SK-N-SH treated with all-trans-retinoic acid at 6 μM for 48 hours (cell line): Measurements from ENCODE around the gene ZNF880.

ENCODE experiments used
- ATAC-seq: fragments of 200-7000 bp; cut with Tn5 transposase; 3 replicates; pipeline ENCODE4 v1.9.1; 2020; ENCODE audit warnings: mild to moderate bottlenecking, moderate library complexity
- ARNTL ChIP-seq: fragments of 450-650 bp; formaldehyde crosslinking; IDR thresholded peaks from 2 replicates; pipeline ENCODE4 v1.5.0; 2020; ENCODE audit warnings: low read depth, mild to moderate bottlenecking, moderate library complexity, borderline replicate concordance
- BACH2 ChIP-seq: fragments of 250-450 bp; sonication (Bioruptor Pico); IDR thresholded peaks from 2 replicates; pipeline ENCODE4 v1.9.0; 2021; ENCODE audit warnings: mild to moderate bottlenecking, borderline replicate concordance
- CSDC2 ChIP-seq: fragments of 250-450 bp; sonication (Bioruptor Pico); IDR thresholded peaks from 2 replicates; pipeline ENCODE4 v1.5.0; 2020; ENCODE audit warnings: mild to moderate bottlenecking, moderate library complexity
- CSRNP3 ChIP-seq: fragments of 250-450 bp; sonication (Bioruptor Pico); IDR thresholded peaks from 2 replicates; pipeline ENCODE4 v1.5.1; 2021; ENCODE audit warnings: mild to moderate bottlenecking, moderate library complexity
- ESRRG ChIP-seq: fragments of 250-450 bp; sonication (Bioruptor Pico); IDR thresholded peaks from 2 replicates; pipeline ENCODE4 v1.6.1; 2021; ENCODE audit warnings: mild to moderate bottlenecking
- GLIS3 ChIP-seq: fragments of 250-450 bp; sonication (Bioruptor Pico); IDR thresholded peaks from 2 replicates; pipeline ENCODE4 v1.5.0; 2020; ENCODE audit warnings: mild to moderate bottlenecking, moderate library complexity
- ISL1 ChIP-seq: fragments of 250-450 bp; sonication (Bioruptor Pico); IDR thresholded peaks from 2 replicates; pipeline ENCODE4 v2.1.2; 2022; ENCODE audit warnings: mild to moderate bottlenecking, moderate library complexity
- OSR1 ChIP-seq: fragments of 250-450 bp; sonication (Bioruptor Pico); IDR thresholded peaks from 2 replicates; pipeline ENCODE4 v1.8.0; 2022; ENCODE audit warnings: moderate library complexity, mild to moderate bottlenecking, inconsistent platforms
- PATZ1 ChIP-seq: fragments of 250-450 bp; sonication (Bioruptor Pico); IDR thresholded peaks from 2 replicates; pipeline ENCODE4 v1.8.0; 2020; ENCODE audit warnings: mild to moderate bottlenecking, moderate library complexity, borderline replicate concordance
- PPARA ChIP-seq: fragments of 250-450 bp; sonication (Bioruptor Pico); IDR thresholded peaks from 2 replicates; pipeline ENCODE4 v1.5.0; 2020; ENCODE audit warnings: mild to moderate bottlenecking, borderline replicate concordance
- RARB ChIP-seq: fragments of 250-450 bp; sonication (Bioruptor Pico); IDR thresholded peaks from 2 replicates; pipeline ENCODE4 v1.8.0; 2021; ENCODE audit warnings: mild to moderate bottlenecking, moderate library complexity
- SNAI2 ChIP-seq: fragments of 250-450 bp; sonication (Bioruptor Pico); IDR thresholded peaks from 2 replicates; pipeline ENCODE4 v1.5.0; 2020; ENCODE audit warnings: mild to moderate bottlenecking, moderate library complexity
- TCF4 ChIP-seq: fragments of 250-450 bp; sonication (Bioruptor Pico); IDR thresholded peaks from 2 replicates; pipeline ENCODE4 v1.8.0; 2021; ENCODE audit warnings: mild to moderate bottlenecking, moderate library complexity, borderline replicate concordance
- TOX ChIP-seq: fragments of 250-450 bp; sonication (Bioruptor Pico); IDR thresholded peaks from 2 replicates; pipeline ENCODE4 v1.8.0; 2021; ENCODE audit warnings: mild to moderate bottlenecking, moderate library complexity, borderline replicate concordance
- TSHZ2 ChIP-seq: fragments of 250-450 bp; sonication (Bioruptor Pico); IDR thresholded peaks from 2 replicates; pipeline ENCODE4 v1.5.0; 2020; ENCODE audit warnings: mild to moderate bottlenecking, moderate library complexity
- ZC3H10 ChIP-seq: fragments of 250-450 bp; sonication (Bioruptor Pico); IDR thresholded peaks from 2 replicates; pipeline ENCODE4 v1.5.1; 2021; ENCODE audit warnings: mild to moderate bottlenecking, moderate library complexity
- ZFP3 ChIP-seq: fragments of 250-450 bp; sonication (Bioruptor Pico); IDR thresholded peaks from 2 replicates; pipeline ENCODE4 v1.5.0; 2020; ENCODE audit warnings: mild to moderate bottlenecking, moderate library complexity
- ZFP30 ChIP-seq: fragments of 450-650 bp; formaldehyde crosslinking; IDR thresholded peaks from 2 replicates; pipeline ENCODE4 v1.5.0; 2022; ENCODE audit warnings: mild to moderate bottlenecking, moderate library complexity
- ZNF565 ChIP-seq: fragments of 450-650 bp; formaldehyde crosslinking; conservative IDR thresholded peaks from 2 replicates; pipeline ENCODE4 v1.5.0; 2020; ENCODE audit warnings: low read depth, mild to moderate bottlenecking, moderate library complexity
- ZNF70 ChIP-seq: fragments of 450-650 bp; formaldehyde crosslinking; IDR thresholded peaks from 2 replicates; pipeline ENCODE4 v1.5.0; 2020; ENCODE audit warnings: mild to moderate bottlenecking, moderate library complexity
- ZNF8 ChIP-seq: fragments of 450-650 bp; formaldehyde crosslinking; IDR thresholded peaks from 2 replicates; pipeline ENCODE4 v1.5.0; 2020; ENCODE audit warnings: mild to moderate bottlenecking, moderate library complexity
- TF ChIP-seq, protein P1 (sequence below): fragments of 250-450 bp; sonication (Bioruptor Pico); IDR thresholded peaks from 2 replicates; pipeline ENCODE4 v1.5.1; 2020; ENCODE audit warnings: low read depth, mild to moderate bottlenecking, moderate library complexity
- TF ChIP-seq, protein P2 (sequence below): fragments of 250-450 bp; sonication (Bioruptor Pico); IDR thresholded peaks from 2 replicates; pipeline ENCODE4 v1.8.0; 2021; ENCODE audit warnings: low read depth, mild to moderate bottlenecking, moderate library complexity, borderline replicate concordance

ZNF880 gene

GRCh38 chr19:52345162-52345561 is 24.6 kb upstream of the ZNF880 start (continued):
- no peak for TF ChIP-seq TOX

DNA sequence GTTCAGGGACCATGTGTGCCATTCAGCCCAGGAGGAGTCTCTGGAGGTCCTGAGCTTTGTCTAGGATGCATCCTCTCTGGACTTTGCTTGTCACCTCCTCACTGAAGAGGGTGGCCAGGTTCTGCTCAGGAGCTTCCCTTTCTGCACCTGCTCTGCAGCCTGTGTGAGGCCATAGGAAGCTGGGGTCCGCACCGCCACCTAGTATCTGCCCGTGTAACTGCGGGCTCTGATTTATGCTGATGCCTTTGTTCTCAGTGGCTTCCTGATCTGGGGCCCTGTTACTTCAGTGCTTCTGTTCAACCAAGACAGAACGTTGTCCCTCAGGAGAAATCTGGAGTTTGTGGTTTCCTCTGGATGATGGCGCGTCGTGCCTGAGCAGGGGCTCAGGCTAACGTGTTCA is 18.2 kb upstream of the ZNF880 start:
- no peak for TF ChIP-seq CSRNP3
- TF ChIP-seq GLIS3 (CRISPR knock-in tag), result no peak
- no peak for TF ChIP-seq PATZ1
- no peak for TF ChIP-seq RARB (CRISPR knock-in tag)
- TF ChIP-seq ZFP30 (CRISPR knock-in tag), result no peak
- TF ChIP-seq TOX, result no peak
- no peak for TF ChIP-seq TSHZ2 (CRISPR knock-in tag)
- no peak for TF ChIP-seq PPARA (CRISPR knock-in tag)
- no peak for TF ChIP-seq BACH2 (CRISPR knock-in tag)
- no peak for TF ChIP-seq ZFP3 (CRISPR knock-in tag)
- TF ChIP-seq CSDC2, result no peak
- TF ChIP-seq OSR1 (CRISPR knock-in tag), result no peak
- TF ChIP-seq ZNF8, result no peak
- TF ChIP-seq ZNF565 (CRISPR knock-in tag), result no peak
- TF ChIP-seq ZNF70, result no peak
- no peak for TF ChIP-seq ISL1 (CRISPR knock-in tag)
- TF ChIP-seq ESRRG (CRISPR knock-in tag), result no peak
- TF ChIP-seq ZC3H10, result no peak
- no peak for TF ChIP-seq TCF4 (CRISPR knock-in tag)
- no peak for ATAC-seq

DNA sequence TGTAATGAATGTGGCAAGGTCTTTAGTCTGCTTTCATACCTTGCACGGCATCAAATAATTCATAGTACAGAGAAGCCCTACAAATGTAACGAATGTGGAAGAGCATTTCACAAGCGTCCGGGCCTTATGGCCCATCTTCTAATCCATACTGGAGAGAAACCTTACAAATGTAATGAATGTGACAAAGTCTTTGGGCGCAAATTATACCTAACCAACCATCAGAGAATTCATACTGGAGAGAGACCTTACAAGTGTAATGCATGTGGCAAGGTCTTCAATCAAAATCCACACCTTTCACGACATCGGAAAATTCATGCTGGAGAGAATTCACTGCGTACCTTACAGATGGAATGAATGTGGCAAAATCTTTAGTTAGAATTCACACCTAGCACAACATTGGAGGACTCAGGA is 3.3 kb upstream of the ZNF880 start:
- TF ChIP-seq, protein P1, sequence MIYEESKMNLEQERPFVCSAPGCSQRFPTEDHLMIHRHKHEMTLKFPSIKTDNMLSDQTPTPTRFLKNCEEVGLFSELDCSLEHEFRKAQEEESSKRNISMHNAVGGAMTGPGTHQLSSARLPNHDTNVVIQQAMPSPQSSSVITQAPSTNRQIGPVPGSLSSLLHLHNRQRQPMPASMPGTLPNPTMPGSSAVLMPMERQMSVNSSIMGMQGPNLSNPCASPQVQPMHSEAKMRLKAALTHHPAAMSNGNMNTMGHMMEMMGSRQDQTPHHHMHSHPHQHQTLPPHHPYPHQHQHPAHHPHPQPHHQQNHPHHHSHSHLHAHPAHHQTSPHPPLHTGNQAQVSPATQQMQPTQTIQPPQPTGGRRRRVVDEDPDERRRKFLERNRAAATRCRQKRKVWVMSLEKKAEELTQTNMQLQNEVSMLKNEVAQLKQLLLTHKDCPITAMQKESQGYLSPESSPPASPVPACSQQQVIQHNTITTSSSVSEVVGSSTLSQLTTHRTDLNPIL (CRISPR knock-in tag), result no peak
- TF ChIP-seq ZFP3 (CRISPR knock-in tag) (no peak), SNAI2 (CRISPR knock-in tag) (no peak), PATZ1 (no peak), CSRNP3 (no peak), ARNTL (CRISPR knock-in tag) (no peak), ZFP30 (CRISPR knock-in tag) (no peak), ZNF70 (no peak), CSDC2 (no peak)
- TF ChIP-seq, protein P2, sequence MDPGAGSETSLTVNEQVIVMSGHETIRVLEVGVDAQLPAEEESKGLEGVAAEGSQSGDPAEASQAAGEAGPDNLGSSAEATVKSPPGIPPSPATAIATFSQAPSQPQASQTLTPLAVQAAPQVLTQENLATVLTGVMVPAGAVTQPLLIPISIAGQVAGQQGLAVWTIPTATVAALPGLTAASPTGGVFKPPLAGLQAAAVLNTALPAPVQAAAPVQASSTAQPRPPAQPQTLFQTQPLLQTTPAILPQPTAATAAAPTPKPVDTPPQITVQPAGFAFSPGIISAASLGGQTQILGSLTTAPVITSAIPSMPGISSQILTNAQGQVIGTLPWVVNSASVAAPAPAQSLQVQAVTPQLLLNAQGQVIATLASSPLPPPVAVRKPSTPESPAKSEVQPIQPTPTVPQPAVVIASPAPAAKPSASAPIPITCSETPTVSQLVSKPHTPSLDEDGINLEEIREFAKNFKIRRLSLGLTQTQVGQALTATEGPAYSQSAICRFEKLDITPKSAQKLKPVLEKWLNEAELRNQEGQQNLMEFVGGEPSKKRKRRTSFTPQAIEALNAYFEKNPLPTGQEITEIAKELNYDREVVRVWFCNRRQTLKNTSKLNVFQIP (CRISPR knock-in tag), result no peak
- TF ChIP-seq, all 23 proteins: peak for 0

More for the DNA sequence above, 3.3 kb upstream of the ZNF880 start:
- ATAC-seq, result no peak
